HepG2 (cell line): ENCODE data around the gene THEM4. TPM values are rescaled to one million over a fixed set of nuclear protein-coding genes. Genes with fewer than 3 reads are reported as not detected.

Source experiments
- ATAC-seq: fragments of 200-7000 bp; cut with Tn5 transposase; 3 replicates; pipeline ENCODE4 v1.9.1; 2020; ENCODE audit warnings: mild to moderate bottlenecking, moderate library complexity
- BruUV-seq: library from RNA; stranded (reverse); fragments of 400-500 nt; replicated peaks from 2 replicates; lab custom pipeline; 2021; lab: Mats Ljungman, UMichigan
- CTCF ChIA-PET: fragments of 300-600 bp; formaldehyde crosslinking; extraction: SDS; loops from one replicate; lab custom pipeline; 2021; ENCODE audit warnings: low total read pairs, inconsistent platforms, low intra/inter-chr PET ratio; lab: Yijun Ruan, JAX
- POLR2A ChIA-PET: fragments of 350-600 bp; sonication (Branson Sonifier 250); formaldehyde crosslinking; loops from one replicate; lab custom pipeline; 2020; ENCODE audit warnings: antibody characterized with exemption, inconsistent platforms; lab: Yijun Ruan, JAX
- DNase-seq: peaks from one replicate; pipeline ENCODE4 v3.0.0-alpha.2; 2015; ENCODE audit warnings: low spot score
- FAIRE-seq: peaks from 3 replicates; lab custom pipeline; 2011; peaks lifted over from hg19 to GRCh38; lab: Jason Lieb, UNC
- H2AFZ ChIP-seq: one replicate; pipeline ENCODE4 v1.6.1; 2011; ENCODE audit warnings: low read length, inconsistent platforms
- H3K27ac ChIP-seq: fragments of 300-600 bp; 3 replicates; pipeline ENCODE4 v1.8.0; 2011; ENCODE audit warnings: mixed run types, mild to moderate bottlenecking, mixed read lengths, low read length, inconsistent platforms; ENCODE audit not compliant: insufficient read depth; ENCODE audit errors: extremely low read length
- H3K27me3 ChIP-seq, 2 experiments: fragments of 200-600 bp in 1 of 2; 2 replicates in 1 of 2; 3 replicates in 1 of 2; pipeline versions ENCODE4 v1.6.0 to v1.8.0; 2011; ENCODE audit warnings: low read length in 2 of 2, mild to moderate bottlenecking in 2 of 2, moderate library complexity in 2 of 2, inconsistent platforms in 1 of 2; ENCODE audit not compliant: insufficient read depth in 2 of 2, control insufficient read depth in 1 of 2
- H3K36me3 ChIP-seq, 2 experiments: fragments of 200-600 bp in 1 of 2; replicated peaks in 1 of 2; 2 replicates in 1 of 2; 3 replicates in 1 of 2; pipeline versions ENCODE4 v1.5.1 to v1.8.0; 2011; ENCODE audit warnings: low read length in 2 of 2, inconsistent platforms in 1 of 2; ENCODE audit not compliant: insufficient read depth in 2 of 2, control insufficient read depth in 1 of 2
- H3K4me1 ChIP-seq: 2 replicates; pipeline ENCODE4 v1.5.1; 2012; ENCODE audit warnings: low read length, inconsistent platforms; ENCODE audit not compliant: insufficient read depth
- H3K4me2 ChIP-seq: 2 replicates; pipeline ENCODE4 v1.6.0; 2011; ENCODE audit warnings: low read depth, low read length, inconsistent platforms
- H3K4me3 ChIP-seq, 3 experiments: fragments of 200-600 bp in 1 of 3; sonication (generic), shearing (Covaris generic) in 1 of 3; replicated peaks in 1 of 3; 2 replicates each; pipeline ENCODE4 v1.5.1; 2011 to 2016; ENCODE audit warnings: low read length in 3 of 3, inconsistent platforms in 2 of 3, low read depth in 2 of 3, mild to moderate bottlenecking in 2 of 3, control low read depth in 1 of 3, mixed read lengths in 1 of 3; ENCODE audit not compliant: insufficient read depth in 1 of 3
- H3K79me2 ChIP-seq: one replicate; pipeline ENCODE4 v1.6.1; 2011; ENCODE audit warnings: low read length, inconsistent platforms; ENCODE audit not compliant: insufficient read depth
- H3K9ac ChIP-seq: 2 replicates; pipeline ENCODE4 v1.6.0; 2011; ENCODE audit warnings: mild to moderate bottlenecking, low read depth, low read length, inconsistent platforms; ENCODE audit not compliant: insufficient read depth
- H3K9me3 ChIP-seq: 2 replicates; pipeline ENCODE4 v1.5.1; 2012; ENCODE audit warnings: mild to moderate bottlenecking, low read length
- H4K20me1 ChIP-seq: 2 replicates; pipeline ENCODE4 v1.6.0; 2011; ENCODE audit warnings: inconsistent platforms, mild to moderate bottlenecking, low read length, moderate library complexity; ENCODE audit not compliant: insufficient read depth
- AHDC1 ChIP-seq: sonication (generic); formaldehyde crosslinking; IDR thresholded peaks from 2 replicates; pipeline ENCODE4 v1.5.1; 2020; ENCODE audit warnings: mild to moderate bottlenecking, missing genetic modification reagents, borderline replicate concordance
- DMTF1 ChIP-seq: sonication (generic); formaldehyde crosslinking; IDR thresholded peaks from 2 replicates; pipeline ENCODE4 v1.4.0; 2020; ENCODE audit warnings: mild to moderate bottlenecking, missing genetic modification reagents
- DRAP1 ChIP-seq: IDR thresholded peaks from 2 replicates; pipeline ENCODE4 v1.6.1; 2016; ENCODE audit warnings: missing genetic modification reagents, missing compliant biosample characterization
- HIVEP1 ChIP-seq: sonication (generic); formaldehyde crosslinking; IDR thresholded peaks from 2 replicates; pipeline ENCODE4 v1.4.0; 2020; ENCODE audit warnings: mild to moderate bottlenecking, missing genetic modification reagents
- HOXA7 ChIP-seq: sonication (generic); formaldehyde crosslinking; IDR thresholded peaks from 2 replicates; pipeline ENCODE4 v1.8.1; 2022; ENCODE audit warnings: mild to moderate bottlenecking, missing genetic modification reagents, moderate library complexity
- KDM1A ChIP-seq: IDR thresholded peaks from 2 replicates; pipeline ENCODE4 v1.6.1; 2016; ENCODE audit warnings: missing compliant biosample characterization
- KLF9 ChIP-seq: IDR thresholded peaks from 2 replicates; pipeline ENCODE4 v1.6.1; 2016; ENCODE audit warnings: low read depth
- NCOR1 ChIP-seq: fragments of 200-600 bp; sonication (generic); IDR thresholded peaks from 2 replicates; pipeline ENCODE4 v1.7.0; 2017; ENCODE audit warnings: antibody characterized with exemption, low read length, borderline replicate concordance
- POGZ ChIP-seq: sonication (generic); formaldehyde crosslinking; IDR thresholded peaks from 2 replicates; pipeline ENCODE4 v1.4.0; 2020; ENCODE audit warnings: mild to moderate bottlenecking, missing genetic modification reagents
- TCF12 ChIP-seq, 2 experiments: fragments of 450-650 bp in 1 of 2; sonication (generic) in 1 of 2; formaldehyde crosslinking in 1 of 2; IDR thresholded peaks; 2 replicates each; pipeline versions ENCODE4 v1.6.1 to v1.8.0; 2017 to 2022; ENCODE audit warnings: antibody characterized with exemption in 1 of 2, mild to moderate bottlenecking in 1 of 2, missing genetic modification reagents in 1 of 2, moderate library complexity in 1 of 2
- ZBTB43 ChIP-seq: sonication (generic); formaldehyde crosslinking; conservative IDR thresholded peaks from 2 replicates; pipeline ENCODE4 v1.4.0; 2020; ENCODE audit warnings: missing genetic modification reagents
- ZNF160 ChIP-seq: sonication (generic); formaldehyde crosslinking; IDR thresholded peaks from 2 replicates; pipeline ENCODE4 v1.8.0; 2022; ENCODE audit warnings: mild to moderate bottlenecking, inconsistent platforms, missing genetic modification reagents
- ZNF460 ChIP-seq: sonication (generic); formaldehyde crosslinking; IDR thresholded peaks from 2 replicates; pipeline ENCODE4 v1.5.1; 2020; ENCODE audit warnings: missing genetic modification reagents, mild to moderate bottlenecking, borderline replicate concordance
- ZNF776 ChIP-seq: sonication (generic); formaldehyde crosslinking; IDR thresholded peaks from 2 replicates; pipeline ENCODE4 v1.4.0; 2020; ENCODE audit warnings: mild to moderate bottlenecking, missing genetic modification reagents
- ZNF780A ChIP-seq: sonication (generic); formaldehyde crosslinking; IDR thresholded peaks from 2 replicates; pipeline ENCODE4 v1.8.0; 2022; ENCODE audit warnings: mild to moderate bottlenecking, missing genetic modification reagents, moderate library complexity
- WGBS: methylation state at CpG from one replicate; pipeline ENCODE4 v1.1.6; 2017; ENCODE audit warnings: low lambda C conversion rate; 5-methylcytosine and 5-hydroxymethylcytosine counted together
- in situ Hi-C: cut with HindIII; loops from 2 replicates; pipeline ENCODE4 v1.10.0; 2017; ENCODE audit warnings: low pct_unique_long_range_greater_than_20kb; ENCODE audit not compliant: extremely low pct_ligation_motif_present
- intact Hi-C: fragments of 100-400 bp; cut with micrococcal nuclease; formaldehyde crosslinking; loops from one replicate; pipeline ENCODE4 v1.10.0; 2022; ENCODE audit not compliant: unreplicated experiment
- polyA plus RNA-seq, 8 experiments: library from polyadenylated mRNA; depleted of rRNA in 3 of 8; stranded (reverse) in 7 of 8; unstranded in 1 of 8; fragments of >200 nt; fragmentation: Illumina TruSeq in 4 of 8; extraction: Trizol in 4 of 8; gene quantifications; 2 replicates each; pipeline versions ENCODE4 v1.2.1 to v1.2.3, GENCODE V29; 2011 to 2016; ENCODE audit warnings: low read depth in 4 of 8, missing spikeins in 1 of 8, mixed read lengths in 1 of 8; ENCODE audit not compliant: insufficient read depth in 1 of 8
- total RNA-seq, 5 experiments: library from RNA; depleted of rRNA; stranded (reverse); fragments of >200 nt; fragmentation: Illumina TruSeq; extraction: Trizol; gene quantifications; 2 replicates each; pipeline ENCODE4 v1.2.3, GENCODE V29; 2016; ENCODE audit warnings: low read depth in 1 of 5

Gene THEM4
- total and polyA plus RNA-seq, 2 of the 13 experiments (the other 11 are each of a cell fraction or from before 2014, with no cell fraction given) = 10.9 to 13.9 TPM

DNA sequence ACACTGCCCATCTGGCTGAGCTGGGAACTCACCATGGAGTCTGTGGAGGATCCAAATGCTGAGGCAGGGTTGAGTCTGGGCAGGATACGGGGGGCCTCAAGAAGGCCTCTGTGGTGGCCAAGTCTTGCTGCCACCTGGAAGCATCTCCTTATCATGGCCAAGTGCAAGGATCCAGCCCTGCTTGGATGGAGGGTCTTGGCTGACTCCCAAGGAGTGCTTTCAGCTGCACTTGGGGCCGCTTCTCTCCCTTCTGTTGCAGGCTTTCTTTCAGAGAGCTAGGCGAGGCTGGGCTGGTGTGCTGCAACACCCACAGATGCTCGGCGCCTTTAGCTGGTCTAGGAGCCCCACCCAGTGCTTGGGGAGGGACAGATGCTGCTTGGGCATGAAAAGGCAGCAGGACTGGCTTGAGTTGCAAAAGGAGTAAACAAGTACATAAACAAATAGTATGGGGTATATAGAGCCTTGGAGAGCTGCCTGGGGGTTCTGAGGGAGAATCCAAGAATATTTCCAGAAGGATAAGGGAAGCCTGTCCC is 55.8 kb downstream of the THEM4 start, which contains the start of gene THEM5:
TSS of gene THEM5 (minus strand) at position 302 of the 533 bp plus-strand sequence. CDS start at position 155, 147 bp downstream.
- POLR2A ChIA-PET = no interaction called here
- ATAC-seq (no peak), DNase-seq (no peak), FAIRE-seq (no peak)
- intact Hi-C loops (no loop called here), in situ Hi-C loops (no loop called here)
- Histone ChIP-seq H3K4me3 (no peak within 1 kb of the TSS), H3K4me1 (no peaks in the 10 kb centered on the region), H2AFZ (no peak within 1 kb of the TSS), H4K20me1 (no peaks in the 10 kb centered on the region), H3K79me2 (no peaks in the 10 kb centered on the region), H3K4me2 (no peak within 1 kb of the TSS), H3K9ac (no peak within 1 kb of the TSS), H3K36me3 (no peaks in the 10 kb centered on the region), H3K27ac (no peak within 1 kb of the TSS), H3K9me3 (no peaks in the 10 kb centered on the region), H3K27me3 (peaks cover 6 to 41% of the 10 kb centered on the region in 2 experiments; a peak in 3 of 5 replicates)
- no TSS peak for BruUV-seq
- WGBS = 0% methylated on average over 4 of the region's 5 CpGs
- CTCF ChIA-PET = no interaction called here
- TF ChIP-seq KLF9 (no peak), HIVEP1 (no peak), ZBTB43 (CRISPR knock-in tag) (no peak), NCOR1 (no peak), POGZ (no peak), DMTF1 (CRISPR knock-in tag) (no peak), ZNF160 (CRISPR knock-in tag) (no peak), ZNF776 (CRISPR knock-in tag) (no peak), DRAP1 (CRISPR knock-in tag) (no peak), ZNF460 (CRISPR knock-in tag) (no peak), KDM1A (CRISPR knock-in tag) (no peak), HOXA7 (no peak), ZNF780A (CRISPR knock-in tag) (no peak), TCF12 (IDR thresholded peaks at IDR 0.05) (no peak), TCF12 (CRISPR knock-in tag; IDR thresholded peaks at IDR 0.05) (no peak), AHDC1 (no peak)
